Measurements from ENCODE around the gene MBTD1. TPM values are rescaled to one million over a fixed set of nuclear protein-coding genes. Genes with fewer than 3 reads are reported as not detected.

The MBTD1 gene
- total and polyA plus RNA-seq, 9 of the 15 experiments (the other 6 are each of a cell fraction or from before 2014, with no cell fraction given), result 2.1 to 26.3 (median 13.3) TPM

GRCh38 chr17:51165680-51166197, 94.1 kb downstream of the MBTD1 start (continued):
- TF ChIP-seq ZNF609 (CRISPR knock-in tag; IDR thresholded peaks at IDR 0.05; ENCODE audit: borderline replicate concordance) (no peak), RBM34 (IDR thresholded peaks at IDR 0.05; ENCODE audit: borderline replicate concordance, insufficient read depth, low read length) (no peak), RFX1 (IDR thresholded peaks at IDR 0.05) (no peak), NR2F6 (CRISPR knock-in tag; IDR thresholded peaks at IDR 0.05) (no peak), JUN (IDR thresholded peaks at IDR 0.05; ENCODE audit: borderline replicate concordance, low read depth, low read length) (no peak), JUN (CRISPR knock-in tag; IDR thresholded peaks at IDR 0.05; ENCODE audit: borderline replicate concordance) (no peak), RBM17 (IDR thresholded peaks at IDR 0.05; ENCODE audit: borderline replicate concordance, low read depth, low read length) (no peak), CAMTA2 (CRISPR knock-in tag; conservative IDR thresholded peaks at IDR 0.05) (no peak), ARID3A (IDR thresholded peaks at IDR 0.05; ENCODE audit: borderline replicate concordance, low read depth, low read length) (no peak), MCM3 (IDR thresholded peaks at IDR 0.05) (no peak), ARHGAP35 (IDR thresholded peaks at IDR 0.05; ENCODE audit: partially characterized antibody) (no peak), RBM39 (optimal IDR thresholded peaks at IDR 0.05; ENCODE audit: low read depth, low read length) (no peak)
- TF ChIP-seq, protein P1, sequence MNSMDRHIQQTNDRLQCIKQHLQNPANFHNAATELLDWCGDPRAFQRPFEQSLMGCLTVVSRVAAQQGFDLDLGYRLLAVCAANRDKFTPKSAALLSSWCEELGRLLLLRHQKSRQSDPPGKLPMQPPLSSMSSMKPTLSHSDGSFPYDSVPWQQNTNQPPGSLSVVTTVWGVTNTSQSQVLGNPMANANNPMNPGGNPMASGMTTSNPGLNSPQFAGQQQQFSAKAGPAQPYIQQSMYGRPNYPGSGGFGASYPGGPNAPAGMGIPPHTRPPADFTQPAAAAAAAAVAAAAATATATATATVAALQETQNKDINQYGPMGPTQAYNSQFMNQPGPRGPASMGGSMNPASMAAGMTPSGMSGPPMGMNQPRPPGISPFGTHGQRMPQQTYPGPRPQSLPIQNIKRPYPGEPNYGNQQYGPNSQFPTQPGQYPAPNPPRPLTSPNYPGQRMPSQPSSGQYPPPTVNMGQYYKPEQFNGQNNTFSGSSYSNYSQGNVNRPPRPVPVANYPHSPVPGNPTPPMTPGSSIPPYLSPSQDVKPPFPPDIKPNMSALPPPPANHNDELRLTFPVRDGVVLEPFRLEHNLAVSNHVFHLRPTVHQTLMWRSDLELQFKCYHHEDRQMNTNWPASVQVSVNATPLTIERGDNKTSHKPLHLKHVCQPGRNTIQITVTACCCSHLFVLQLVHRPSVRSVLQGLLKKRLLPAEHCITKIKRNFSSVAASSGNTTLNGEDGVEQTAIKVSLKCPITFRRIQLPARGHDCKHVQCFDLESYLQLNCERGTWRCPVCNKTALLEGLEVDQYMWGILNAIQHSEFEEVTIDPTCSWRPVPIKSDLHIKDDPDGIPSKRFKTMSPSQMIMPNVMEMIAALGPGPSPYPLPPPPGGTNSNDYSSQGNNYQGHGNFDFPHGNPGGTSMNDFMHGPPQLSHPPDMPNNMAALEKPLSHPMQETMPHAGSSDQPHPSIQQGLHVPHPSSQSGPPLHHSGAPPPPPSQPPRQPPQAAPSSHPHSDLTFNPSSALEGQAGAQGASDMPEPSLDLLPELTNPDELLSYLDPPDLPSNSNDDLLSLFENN (IDR thresholded peaks at IDR 0.05; ENCODE audit: low read depth in 2 of 2, low read length in 2 of 2), result no peak
- TF ChIP-seq, protein P2, sequence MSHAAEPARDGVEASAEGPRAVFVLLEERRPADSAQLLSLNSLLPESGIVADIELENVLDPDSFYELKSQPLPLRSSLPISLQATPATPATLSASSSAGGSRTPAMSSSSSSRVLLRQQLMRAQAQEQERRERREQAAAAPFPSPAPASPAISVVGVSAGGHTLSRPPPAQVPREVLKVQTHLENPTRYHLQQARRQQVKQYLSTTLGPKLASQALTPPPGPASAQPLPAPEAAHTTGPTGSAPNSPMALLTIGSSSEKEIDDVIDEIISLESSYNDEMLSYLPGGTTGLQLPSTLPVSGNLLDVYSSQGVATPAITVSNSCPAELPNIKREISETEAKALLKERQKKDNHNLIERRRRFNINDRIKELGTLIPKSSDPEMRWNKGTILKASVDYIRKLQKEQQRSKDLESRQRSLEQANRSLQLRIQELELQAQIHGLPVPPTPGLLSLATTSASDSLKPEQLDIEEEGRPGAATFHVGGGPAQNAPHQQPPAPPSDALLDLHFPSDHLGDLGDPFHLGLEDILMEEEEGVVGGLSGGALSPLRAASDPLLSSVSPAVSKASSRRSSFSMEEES (CRISPR knock-in tag; IDR thresholded peaks at IDR 0.05), result no peak
- TF ChIP-seq, protein P3, sequence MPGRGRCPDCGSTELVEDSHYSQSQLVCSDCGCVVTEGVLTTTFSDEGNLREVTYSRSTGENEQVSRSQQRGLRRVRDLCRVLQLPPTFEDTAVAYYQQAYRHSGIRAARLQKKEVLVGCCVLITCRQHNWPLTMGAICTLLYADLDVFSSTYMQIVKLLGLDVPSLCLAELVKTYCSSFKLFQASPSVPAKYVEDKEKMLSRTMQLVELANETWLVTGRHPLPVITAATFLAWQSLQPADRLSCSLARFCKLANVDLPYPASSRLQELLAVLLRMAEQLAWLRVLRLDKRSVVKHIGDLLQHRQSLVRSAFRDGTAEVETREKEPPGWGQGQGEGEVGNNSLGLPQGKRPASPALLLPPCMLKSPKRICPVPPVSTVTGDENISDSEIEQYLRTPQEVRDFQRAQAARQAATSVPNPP (IDR thresholded peaks at IDR 0.05; ENCODE audit: borderline replicate concordance, insufficient read depth, insufficient read length), result no peak
